HG02642 (cell line): ENCODE data around the gene LLGL1.

Experiments
- ATAC-seq: cut with Tn5 transposase; IDR thresholded peaks from one replicate; pipeline ENCODE4 v1.9.1; 2021; ENCODE audit warnings: mild to moderate bottlenecking; ENCODE audit not compliant: unreplicated experiment, poor library complexity

Gene LLGL1

DNA sequence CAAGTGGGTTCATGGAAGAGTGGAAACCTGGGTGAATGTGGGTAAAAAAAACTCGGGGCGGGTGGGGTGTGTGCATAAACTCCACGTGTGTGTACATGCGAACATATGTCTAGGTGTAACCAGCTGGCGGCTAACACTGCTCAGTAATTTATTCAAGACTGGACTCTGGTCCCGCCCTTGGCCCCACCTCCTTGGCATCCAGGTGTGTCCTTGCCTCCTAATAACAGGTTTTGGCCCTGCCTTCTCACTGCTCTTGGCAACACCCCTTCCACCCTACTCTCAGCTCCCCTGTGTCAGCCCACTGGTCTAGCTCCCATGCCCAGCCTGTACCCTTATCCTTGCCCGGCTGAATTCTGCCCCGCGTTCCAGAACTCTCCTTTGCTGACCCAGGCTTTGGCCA lies 24.8 kb downstream of the LLGL1 start:
- no peak for ATAC-seq

DNA sequence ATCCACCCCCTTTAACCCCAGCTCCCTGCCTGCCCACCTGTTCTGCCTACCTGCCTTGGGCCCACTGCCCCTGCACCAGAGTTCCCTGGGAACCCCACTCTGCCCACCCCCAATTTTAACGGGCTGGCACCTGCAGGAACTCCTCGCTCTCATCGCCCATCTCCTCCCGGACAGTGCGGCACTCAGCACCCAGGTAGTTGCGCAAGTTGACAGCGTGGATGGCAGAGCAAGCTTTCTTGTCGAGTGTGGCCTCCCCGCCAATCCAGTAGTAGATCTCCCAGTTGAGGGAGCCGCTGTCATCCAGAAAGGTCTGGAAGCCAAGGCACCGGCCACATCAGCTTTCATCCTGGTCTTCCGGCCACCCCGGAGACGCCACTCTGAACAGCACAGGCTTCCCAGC lies 25.3 kb downstream of the LLGL1 start:
- ATAC-seq = no peak

DNA sequence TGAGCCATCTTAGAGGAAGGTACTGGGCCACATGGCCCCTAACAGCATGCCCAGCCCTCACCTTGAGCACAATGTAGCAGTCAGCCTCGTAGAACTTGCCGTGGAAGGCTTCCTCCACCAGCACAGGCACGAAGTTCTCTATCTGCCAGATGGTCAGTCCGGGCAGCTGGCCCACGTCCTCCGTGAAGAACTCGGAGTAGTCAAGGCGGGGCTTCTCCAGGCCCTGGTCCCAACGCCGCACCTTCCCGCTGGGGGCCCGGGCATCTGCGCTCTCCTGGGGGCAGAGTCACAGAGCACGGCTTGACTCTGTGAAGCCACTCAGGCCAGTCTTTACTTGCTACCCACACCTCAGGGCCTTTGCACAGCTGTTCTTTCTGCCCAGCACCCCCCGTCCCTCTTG lies 25.8 kb downstream of the LLGL1 start:
- no peak for ATAC-seq

DNA sequence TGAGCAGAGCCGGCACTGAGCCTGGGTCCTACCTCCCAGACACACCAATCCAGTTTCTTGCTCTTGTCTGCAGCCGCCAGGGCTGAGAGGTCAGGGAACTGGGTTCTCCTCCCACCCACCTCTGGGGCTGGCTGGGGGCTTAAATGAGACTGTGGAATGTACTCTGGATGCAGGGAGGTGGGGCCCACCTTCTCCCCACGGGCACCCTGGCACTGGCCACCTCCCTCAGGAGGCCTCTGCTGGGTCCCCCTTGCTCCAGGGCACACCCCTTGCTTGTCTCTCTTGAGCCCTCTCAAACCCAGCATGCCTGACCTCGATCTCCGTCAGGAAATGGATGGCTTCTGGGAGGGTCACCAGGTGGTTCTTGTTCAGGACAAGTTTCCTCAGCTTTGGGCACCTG lies 26.7 kb downstream of the LLGL1 start:
- no peak for ATAC-seq

DNA sequence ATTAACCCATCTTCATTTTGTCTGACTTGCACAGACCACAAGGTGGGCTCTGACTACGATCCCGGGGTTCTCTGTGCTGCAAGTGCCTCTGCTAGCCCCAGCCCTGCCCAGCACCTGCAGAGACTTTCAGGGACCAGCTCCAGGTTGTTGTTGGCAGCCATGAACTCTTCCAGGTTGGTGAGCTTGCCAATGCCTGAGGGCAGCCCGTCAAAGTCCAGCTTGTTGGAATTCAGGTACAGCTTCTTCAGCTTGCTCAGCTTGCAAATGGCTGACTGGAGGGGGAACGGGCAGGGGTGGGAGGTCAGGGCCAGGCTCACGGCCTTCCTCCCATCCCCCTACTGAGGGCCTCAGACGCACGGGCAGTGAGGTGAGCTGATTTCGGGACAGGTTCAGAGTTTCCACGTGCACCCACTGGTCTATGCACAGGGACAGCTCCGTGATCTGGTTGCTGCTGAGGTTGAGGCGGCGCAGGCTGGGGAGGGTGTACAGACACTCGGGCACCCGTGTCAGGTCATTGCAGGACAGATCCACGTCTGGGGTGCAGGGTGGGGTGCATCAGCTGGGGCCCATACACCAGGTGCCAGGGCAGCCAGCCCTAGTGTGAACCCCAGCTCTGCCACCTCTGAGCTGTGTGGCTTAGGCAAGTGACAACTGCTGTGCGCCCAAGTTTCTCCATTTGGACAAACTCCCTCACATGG lies 27.9 kb downstream of the LLGL1 start:
- no peak for ATAC-seq

DNA sequence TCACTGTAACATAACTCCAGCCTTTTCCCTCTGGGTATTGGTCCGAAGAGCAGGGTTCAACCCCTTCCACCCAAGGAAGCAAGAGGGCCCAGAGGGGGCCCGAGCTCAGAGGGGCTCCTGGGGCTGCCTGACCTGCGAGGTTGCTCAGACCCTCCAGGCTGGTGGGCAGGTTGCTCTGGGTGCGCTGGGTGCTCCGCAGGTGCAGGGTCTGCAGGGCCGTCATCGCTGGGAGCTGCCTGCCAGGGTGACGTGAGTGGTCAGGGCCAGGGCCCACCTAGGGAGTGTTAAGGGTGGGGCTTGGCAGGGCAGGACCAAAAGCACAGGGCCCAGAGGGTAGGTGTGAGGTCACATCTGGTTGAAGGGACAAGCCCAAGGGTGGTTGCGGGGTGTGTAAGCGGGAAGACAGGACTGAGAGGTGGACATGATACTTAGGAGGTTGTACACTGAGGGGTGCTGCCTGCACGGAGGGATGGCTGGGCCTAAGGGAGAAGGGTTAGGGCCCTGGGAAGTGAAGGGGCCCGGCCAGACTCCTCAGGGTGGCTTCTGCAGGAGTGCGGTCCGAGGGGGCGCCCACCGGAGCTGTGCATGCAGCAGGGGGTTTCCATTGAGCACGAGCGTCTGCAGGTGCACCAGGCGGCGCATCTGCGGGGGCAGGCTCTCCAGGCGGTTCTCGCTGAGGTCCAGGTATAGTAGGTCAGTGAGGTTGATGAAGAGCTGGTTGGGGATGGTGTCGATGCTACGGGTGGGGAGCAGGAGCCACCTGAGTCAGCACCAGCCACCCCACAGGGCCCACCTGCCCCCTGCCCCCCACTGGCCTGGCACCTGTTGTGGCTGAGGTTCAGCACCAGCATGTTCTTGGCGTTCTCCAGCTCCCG lies 28.7 kb downstream of the LLGL1 start:
- no peak for ATAC-seq

DNA sequence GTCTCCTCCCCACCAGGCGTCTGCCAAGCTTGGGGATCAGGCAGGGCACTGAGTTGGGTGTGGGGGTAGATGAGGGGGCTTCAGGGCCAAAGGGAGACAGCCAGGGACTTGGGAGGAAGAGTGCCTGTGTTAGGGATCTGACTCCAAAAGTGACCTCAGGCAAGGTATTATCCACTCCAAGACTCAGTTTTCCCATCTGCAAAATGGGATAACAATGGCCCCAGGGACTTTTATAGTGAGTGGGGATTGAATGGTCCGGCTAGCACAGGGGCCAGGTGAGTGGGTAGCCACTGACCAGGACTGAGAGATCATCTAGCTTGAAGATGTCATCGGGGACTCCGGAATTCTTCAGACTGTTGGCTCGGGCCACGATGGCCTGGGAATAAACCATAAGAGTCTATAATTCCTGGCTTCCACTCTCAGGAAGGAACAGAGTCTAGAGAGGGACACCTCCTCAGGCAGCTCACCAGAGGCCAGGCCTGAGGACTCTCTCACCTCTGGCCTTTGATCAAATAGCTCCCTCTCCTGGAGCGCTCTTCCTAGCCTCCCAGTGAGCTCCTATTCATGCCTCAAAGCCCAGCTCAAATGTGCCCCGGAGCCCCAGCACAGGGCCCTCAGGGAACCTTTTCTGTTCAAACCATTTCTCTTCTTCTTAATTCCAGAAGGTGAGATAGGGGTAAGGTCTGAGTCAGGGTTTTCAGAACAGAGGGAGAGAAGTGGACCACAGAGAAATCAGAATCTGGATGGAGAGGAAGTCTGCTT lies 29.6 kb downstream of the LLGL1 start:
- ATAC-seq = no peak

DNA sequence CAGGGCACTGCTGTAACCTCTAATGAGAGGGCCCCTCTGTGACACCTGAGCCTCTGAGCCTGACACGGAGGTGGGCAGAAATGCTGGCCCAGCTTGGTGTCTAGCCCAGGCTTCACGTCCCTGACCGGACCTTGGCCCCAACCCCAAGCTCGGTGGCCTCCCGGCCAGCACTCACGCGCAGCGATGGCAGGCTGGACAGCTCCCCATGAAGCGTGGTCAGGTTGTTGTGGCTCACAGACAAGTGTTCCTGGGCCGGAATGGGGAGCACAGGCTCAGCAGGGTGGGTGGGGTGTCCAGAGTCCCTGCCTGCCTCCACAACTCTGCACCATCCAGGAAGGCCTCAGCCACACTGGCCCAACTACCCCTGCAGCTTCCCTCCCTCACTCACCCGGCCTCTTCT lies 30.9 kb downstream of the LLGL1 start:
- no peak for ATAC-seq

DNA sequence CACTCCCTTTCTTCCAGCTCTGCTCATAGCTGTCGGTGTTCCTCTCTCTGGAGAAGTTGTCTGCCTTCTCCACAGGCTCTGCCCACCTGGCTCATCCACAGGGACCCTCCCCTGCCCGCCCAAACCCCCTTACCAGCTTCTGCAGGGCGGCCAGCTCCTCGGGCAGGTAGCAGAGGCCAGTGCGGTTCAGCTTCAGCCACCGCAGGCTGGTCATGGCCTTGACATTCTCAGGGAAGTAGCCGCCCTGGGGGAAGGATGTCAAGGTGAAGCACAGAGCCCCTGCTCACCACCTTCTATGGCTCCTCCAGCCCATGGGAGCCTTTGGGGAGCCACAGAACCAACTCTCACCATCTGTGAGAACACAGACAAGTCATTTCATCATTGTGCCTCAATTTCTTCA lies 31.3 kb downstream of the LLGL1 start:
- no peak for ATAC-seq

DNA sequence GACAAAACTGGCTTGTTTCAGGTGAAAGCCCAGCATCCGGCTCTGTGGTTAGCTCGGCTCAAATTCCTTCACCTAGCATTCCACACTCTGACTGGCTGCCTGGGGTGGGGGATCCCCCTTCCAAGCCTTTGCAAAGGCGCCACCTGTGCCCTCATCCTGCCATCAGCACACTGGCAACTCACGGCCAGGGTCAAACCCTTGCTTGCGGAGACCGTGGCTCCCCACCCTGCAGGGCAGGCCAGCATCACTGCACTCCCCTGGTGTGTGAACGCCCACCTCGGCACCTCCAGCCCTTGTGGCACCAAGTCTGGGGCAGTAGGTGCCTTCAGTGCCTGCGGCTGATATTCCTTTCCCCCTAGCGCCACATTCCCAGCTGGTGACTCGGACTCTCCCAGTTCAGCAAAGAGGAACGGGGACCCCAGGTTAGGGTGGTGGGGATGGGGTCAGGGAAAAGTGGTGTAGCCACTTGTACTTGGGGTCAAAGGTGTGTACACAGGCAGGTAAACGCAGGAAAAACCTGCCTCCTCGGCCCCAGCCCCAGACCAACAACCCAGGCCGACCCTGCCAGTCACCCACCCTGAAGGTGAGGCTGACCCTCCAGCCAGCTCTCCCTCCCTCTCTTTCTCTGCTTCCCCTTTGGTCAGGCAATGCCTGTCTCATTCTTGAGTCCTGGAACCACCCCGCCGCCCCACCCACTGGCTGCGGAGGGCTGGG lies 32.0 kb downstream of the LLGL1 start:
- peak; percentile 4 for ATAC-seq

DNA sequence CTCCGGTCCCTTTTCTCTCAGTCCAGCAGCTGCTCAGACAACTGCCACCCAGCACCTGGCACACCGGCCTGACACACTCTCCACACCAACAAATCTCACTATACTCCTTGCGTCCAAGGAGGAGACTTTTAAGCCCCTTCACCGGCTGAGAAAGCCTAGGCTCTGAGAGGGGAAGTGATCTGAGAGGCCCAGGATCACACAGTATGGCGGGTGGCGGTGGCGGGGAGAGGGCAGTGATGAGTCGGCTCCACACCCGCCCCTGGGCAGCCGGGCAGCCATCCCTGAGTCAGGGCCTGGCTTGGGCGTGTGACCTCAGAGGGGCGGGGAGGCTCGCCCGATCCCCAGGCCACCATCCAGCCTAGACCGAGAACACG lies 32.5 kb downstream of the LLGL1 start:
- peak; percentile 22 for ATAC-seq

DNA sequence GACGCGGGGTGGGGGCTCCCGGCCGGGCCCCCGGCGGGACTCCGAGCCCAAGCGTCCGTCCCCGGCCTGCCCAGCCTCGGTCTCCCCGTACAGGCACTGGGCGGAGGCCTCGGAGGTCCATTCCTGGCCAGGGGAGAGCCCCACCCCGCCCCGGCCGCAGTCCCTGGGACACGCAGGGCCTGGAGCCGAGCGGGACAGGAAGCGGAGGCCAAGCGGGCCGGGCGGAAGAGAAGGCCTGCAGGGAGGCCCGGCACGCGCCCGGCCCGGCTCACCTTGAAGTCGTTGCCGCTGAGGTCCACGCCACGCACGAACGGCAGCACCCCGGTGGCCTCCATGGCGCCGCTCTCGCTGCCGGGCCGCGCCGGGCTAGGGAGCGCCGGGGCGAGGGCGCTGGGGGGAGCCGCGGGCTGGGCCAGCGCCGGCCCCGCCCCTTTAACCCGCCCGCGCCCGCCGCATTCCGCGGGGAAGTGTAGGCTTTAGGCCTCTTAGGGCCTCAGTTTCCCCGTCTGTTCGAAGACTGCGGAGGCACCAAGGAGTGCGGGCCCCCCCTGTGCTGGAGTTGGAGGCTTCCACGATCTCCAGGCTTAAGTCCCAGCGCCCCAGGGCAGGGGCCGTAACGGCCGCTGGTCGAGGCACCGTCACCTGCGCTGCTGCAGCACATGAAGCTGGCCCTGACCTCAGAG lies 33.1 kb downstream of the LLGL1 start, which contains the start of gene FLII:
Gene FLII, minus strand, starts transcription at position 383 of the 683 bp plus-strand sequence. Its CDS starts 48 bp downstream, at position 335.
- ATAC-seq = peak; percentile 31

DNA sequence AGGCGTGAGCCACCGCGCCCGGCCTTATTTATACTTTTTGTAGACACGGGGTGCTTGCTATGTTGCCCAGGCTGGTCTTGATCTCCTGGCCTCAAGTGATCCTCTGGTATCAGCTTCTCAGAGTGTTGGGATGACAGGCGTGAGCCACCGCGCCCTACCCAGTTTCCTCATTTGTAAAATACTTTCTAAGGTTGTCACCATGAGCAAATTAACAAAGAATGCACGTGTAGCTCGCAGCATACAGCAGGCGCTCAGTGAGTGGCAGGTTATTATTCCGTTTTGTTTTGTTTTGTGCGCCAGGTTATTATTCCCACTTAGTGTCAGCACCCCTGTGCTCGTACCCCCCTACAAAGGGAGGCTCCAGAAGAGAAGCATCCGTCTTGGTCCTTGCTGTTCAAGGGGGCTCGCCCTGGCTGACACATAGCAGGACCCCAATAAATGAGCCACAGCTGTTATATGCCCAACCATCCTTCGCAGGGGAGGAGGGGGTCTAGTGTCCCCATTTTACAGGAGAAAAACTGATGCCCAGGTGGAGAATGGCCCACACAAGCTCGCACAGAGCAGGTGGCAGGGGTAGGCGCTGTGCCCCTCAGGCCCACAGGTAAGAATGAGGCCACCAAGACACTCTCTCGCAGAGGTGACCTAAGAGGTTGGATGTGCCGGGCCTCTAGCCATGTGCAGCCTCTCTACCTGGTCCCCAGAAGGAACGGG lies 34.3 kb downstream of the LLGL1 start:
- ATAC-seq = no peak

DNA sequence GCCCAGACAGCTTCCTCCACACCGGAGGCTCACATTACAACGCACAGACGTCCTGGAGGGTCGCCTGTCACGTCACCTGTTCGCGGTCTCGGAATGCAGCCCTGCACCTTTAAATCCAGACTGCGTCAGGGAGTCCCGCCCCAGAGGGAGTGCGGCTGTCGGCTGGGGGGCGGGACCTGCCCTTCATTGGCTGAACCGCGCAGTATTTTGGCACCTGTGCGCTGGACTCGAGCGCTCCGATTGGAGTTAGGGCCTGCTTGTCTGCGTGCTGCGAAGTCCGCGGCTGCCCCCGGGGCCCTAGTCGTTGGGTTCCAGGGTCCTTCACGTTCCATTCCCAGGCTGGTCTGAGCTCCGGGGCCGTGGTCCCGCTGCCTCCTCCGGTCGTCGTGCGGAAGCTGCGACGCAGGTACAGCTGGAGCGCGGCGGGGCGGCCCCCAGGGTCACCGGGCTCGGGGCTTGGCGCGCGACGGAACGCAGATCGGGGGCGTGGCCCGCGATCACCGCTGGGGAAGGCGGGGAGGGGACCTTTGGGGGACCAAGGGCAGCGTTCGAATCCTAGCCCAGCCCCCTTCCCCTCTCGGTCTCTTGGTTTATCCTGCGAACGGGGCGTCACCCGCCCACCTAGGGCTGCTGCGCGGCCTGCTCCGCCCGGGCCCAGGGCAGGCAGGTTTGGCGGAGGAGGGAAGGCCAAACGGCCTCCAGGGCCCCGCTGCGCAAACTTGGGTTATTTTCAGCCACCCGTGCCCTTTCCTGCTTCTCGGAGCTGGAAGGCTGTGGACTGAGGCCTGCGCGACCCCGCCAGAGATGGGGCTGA lies 35.1 kb downstream of the LLGL1 start, which contains the start of gene MIEF2:
Gene MIEF2, plus strand, starts transcription at position 331 of the 814 bp plus-strand sequence. CDS start 2,059 bp downstream, outside the sequence.
- ATAC-seq = peak; percentile 80

DNA sequence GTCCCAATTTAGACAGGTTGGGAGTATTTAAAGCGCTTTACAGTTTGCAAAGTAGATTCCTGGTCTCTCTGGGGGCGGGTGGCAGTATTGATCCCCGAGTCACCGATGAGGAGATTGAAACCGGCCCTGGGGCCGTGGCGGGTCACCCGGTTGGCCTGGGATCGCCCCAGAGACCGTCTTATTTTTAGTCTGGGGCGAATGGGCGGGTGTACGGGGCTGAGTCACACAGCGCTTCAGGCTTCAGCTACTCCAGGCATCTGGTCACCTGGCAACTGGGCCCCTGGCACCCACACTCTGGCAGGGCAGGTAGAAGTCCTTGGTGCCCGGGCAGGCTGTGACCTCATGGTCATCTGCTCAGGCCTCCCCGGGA lies 35.7 kb downstream of the LLGL1 start:
- no peak for ATAC-seq

DNA sequence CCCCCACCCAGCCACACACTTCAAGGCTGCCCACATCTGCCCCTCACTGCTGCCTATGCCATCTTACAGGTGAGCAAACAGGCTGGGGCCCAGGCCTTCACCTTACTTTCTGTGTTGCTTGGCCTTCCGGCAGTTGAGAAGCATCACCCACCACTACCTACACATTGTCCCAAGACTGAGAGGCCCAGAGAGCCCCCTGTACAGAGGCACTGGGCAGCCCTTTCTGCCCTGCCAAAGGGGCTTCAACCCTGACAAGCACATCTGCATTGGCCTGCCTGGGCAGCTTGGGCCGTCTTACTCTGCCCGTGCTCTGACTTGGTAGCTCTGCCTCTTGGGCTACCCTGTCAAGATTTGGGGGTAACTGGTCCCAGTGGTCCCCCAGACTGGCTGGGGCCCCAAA lies 36.2 kb downstream of the LLGL1 start:
- ATAC-seq = no peak

DNA sequence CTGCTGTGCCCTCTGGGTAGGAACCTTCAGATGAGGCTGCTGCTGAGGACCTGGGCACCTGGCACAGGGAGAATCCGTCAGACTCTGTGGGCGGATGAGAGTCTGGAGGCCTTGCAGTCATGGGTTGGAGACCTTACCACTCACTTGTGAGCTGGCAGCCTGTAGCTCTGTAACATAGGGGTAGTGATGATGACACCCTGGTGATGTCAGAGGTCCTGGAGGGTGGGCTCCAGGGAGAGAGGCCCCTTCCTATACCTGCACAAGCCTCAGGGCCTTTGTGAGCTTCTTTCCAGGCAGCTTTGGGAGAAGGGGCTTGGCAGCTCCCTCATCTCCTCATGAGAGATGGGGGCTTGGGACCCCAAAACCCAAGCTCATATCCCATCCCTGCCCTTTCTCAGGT lies 36.7 kb downstream of the LLGL1 start:
- no peak for ATAC-seq

DNA sequence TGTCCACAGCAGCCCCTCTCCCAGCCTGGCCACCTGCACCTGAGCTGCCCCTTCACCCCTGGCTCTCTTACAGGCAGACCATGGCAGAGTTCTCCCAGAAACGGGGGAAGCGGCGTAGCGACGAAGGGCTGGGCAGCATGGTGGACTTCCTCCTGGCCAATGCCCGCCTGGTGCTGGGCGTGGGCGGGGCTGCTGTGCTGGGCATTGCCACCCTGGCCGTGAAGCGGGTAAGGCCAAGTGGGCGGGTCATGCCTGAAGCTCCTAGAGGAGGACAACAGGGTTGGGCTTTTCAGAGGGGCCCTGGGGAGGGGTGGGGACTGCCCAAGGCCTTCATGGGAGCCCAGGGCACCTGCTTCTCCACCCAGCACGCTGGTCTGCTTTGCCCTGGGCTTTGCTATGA lies 37.2 kb downstream of the LLGL1 start:
- no peak for ATAC-seq
